HPDE6-E6E7 (cell line): ENCODE measurements around the gene FREM3.
"Not testable (repeated sequence)": the region's sequence is repeated elsewhere in the genome, so short reads cannot be mapped to it uniquely, and the experiment has no call there.

Source experiments
- DNase-seq: peaks from one replicate; pipeline ENCODE4 v3.0.0; 2011; ENCODE audit warnings: missing footprints; ENCODE audit errors: extremely low spot score

The FREM3 gene

DNA sequence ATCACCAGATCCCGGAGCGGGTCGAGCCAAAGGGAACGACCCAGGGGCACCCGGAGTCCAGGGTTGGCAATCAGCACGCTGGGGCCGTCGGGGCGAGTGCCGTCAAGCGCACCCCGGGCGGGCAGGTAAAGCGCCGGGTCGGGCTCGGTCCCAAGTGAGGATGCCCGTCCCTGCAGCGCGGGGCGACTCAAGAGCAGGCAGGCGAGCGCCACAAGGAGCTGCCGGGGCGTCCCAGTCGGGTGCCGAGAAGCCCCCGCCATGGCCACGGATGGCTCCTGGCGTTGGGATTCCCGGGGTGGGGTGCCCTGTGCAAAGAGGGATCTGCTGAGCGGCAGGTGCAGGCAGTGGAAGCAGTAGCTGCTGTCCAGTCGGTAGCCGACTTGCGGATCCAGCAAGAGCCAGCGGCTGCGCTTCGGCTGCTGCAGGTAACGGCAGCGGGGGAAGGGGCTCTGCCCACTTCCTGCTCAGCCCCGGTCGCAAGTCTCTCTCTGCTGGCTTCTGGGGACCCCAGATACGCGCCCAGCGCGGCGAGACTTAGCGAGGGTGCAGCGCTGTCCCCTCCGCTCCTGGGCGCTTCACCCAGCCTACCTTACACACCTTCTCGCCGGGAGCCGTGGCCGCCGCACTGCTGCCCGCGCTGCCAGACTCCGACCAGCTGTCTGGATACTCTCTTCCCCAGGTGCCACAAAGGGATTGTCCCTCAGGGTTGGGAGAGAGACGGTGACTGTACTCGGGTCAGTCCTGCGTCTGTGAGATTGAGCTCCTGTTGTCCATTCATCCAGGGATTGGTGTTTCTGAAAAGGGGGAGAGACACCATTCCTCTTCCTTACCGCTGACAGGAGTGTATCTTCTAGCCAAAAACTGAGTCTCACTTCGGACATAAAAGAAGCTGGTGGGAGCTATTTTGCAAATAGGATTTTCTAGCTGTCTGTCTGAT lies at the start of gene FREM3:
FREM3 (minus strand) TSS at position 260 of the 937 bp plus-strand sequence; CDS start at position 260, 0 bp downstream.
- DNase-seq, result no peak

- DNase-seq, result no peak
These were observed 45.4 kb upstream of the FREM3 start for GRCh38 chr4:143745874-143746273.

GRCh38 chr4:143743591-143743990 lies 43.1 kb upstream of the FREM3 start:
- DNase-seq, result no peak

DNA sequence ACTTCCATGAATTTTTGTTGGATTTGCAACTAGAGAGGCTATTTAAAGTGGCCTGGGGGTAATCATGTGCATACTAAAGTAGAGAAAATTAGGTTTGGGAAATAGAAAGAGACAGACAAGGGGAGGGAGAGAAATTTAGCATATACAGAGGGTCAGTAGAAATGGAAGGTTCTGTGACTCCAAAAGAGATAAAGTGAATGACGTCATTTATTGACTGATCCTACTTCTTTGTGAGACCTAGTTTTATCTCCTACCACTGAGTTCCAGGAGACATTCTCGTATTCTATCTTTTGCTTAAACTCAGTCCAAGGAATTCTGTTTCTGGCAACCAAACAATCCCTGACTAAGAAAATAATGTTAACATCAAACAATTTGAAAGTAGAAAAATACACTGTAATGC lies 42.4 kb upstream of the FREM3 start:
- no peak for DNase-seq

DNA sequence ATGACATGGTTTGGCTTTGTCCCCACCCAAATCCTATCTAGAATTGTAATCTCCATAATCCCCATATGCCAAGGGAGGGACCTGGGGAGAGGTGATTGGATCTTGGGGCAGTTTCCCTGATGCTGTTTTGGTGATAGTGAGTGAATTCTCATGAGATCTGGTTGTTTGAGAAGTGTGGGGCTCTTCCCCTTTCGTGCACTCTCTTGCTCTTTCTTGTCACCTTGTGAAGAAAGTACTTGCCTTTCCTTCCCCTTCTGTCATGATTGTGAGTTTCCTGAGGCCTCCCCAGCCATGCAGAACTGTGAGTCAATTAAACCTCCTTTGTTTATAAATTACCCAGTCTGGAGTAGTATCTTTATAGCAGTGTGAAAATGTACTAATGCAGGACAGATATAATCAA lies 36.4 kb upstream of the FREM3 start:
- no peak for DNase-seq

DNA sequence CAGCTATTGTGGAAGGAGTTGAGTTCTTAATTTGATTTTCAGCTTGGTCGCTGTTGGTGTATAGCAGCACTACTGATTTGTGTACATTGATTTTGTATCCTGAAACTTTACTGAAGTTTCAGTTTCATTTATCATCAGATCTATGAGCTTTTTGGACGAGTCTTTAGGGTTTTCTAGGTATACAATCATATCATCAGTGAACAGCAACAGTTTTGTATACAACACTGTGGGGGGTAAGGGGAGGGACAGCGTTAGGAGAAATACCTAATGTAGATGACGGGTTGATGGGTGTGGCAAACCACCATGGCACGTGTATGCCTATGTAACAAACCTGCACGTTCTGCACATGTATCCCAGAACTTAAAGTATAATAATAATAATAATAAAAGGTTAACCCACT lies 35.6 kb upstream of the FREM3 start:
- DNase-seq, result not testable (repeated sequence)

GRCh38 chr4:143728166-143728565 lies 27.7 kb upstream of the FREM3 start:
- no peak for DNase-seq

DNA sequence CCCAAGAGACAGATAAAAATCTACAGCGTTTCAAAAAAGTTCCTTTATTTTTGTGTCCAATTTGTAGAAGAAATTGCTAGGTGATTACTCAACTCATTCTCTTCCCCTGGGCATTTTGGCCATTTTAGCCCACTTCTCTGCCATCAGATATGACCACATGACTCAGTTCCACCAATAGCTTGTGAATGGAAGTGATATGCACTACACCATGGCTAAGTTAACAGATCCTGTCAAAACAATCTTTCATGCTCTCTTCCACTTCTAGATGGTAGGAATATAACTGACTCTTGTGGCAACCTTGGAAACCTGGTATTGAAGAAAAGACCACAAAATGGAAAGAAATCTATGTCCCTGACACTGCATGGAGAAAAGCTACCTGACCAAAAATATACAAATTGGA lies 26.2 kb upstream of the FREM3 start:
- no peak for DNase-seq

GRCh38 chr4:143721317-143721716 lies 20.8 kb upstream of the FREM3 start:
- DNase-seq, result no peak

DNA sequence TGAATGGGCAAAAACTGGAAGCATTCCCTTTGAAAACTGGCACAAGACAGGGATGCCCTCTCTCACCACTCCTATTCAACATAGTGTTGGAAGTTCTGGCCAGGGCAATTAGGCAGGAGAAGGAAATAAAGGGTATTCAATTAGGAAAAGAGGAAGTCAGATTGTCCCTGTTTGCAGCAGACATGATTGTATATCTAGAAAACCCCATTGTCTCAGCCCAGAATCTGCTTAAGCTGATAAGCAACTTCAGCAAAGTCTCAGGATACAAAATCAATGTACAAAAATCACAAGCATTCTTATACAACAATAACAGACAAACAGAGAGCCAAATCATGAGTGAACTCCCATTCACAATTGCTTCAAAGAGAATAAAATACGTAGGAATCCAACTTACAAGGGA lies 18.3 kb upstream of the FREM3 start:
- not testable (repeated sequence) for DNase-seq

- DNase-seq, result no peak
These were observed 13.6 kb upstream of the FREM3 start for GRCh38 chr4:143713955-143714625.

DNA sequence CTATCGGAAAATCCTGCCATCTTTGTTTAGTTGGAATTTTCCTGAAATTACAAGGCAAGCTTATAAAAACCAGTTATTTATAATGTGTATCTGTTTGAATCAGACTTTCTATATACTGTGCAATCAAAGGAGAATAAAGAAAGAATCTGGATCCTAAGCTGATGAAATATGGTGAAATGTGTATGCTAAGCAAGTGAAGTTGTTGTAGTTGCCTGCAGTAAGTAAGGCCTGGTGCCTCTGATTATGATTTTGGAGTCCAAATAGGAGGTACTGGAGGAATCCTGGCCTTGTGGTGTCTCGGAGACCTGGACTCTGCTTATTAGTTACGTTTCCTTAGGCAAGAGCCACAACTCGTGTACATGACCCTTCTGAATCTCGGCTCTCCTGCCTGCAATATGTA lies 13.1 kb upstream of the FREM3 start:
- no peak for DNase-seq

DNA sequence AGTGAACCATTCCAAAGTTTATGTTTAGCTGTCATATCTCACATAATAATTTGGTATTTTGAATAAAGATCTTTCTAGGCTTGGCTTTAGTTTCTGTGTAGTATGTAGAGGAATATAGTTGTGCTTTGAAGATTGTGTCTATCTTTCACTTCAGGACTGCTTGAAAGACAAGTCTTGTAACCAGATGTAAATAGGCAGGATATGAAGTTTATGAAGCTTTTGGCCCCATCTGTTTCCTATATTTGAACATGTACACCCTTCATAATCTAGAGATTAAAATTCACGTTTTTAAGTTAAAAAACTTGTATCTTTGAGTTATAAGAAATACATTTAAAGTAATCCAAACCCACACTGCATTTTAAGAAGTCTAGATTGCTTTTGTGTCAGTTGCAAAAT lies 11.7 kb upstream of the FREM3 start:
- DNase-seq, result no peak

DNA sequence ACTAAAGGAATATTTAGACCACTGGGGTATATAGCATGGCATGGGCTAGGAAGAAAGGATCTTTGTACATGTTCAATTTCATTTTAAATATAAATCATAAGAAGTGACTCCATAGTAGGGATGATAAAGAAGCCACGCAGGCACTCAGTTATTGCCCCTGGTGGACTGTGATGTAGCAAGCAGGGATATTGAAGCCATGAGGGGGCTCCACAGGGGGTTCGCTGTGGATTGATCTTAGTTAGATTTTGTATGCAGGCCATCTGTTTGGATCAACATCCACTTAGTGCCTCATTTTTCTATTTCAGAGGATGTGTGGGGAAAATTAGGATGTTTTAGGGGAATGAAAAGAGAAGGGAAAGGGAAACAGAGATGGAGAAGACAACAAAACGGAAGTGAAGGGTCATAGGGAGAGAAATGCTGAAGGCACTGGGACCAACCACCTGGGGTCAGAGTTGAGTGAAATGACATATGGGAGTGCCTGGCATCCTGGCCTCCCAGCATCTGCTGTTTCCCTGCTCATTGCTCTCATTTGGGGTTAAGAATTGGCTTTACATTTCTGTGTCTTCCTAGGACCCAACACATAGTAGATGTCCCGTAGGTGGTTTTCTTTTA lies 11.2 kb upstream of the FREM3 start:
- no peak for DNase-seq

DNA sequence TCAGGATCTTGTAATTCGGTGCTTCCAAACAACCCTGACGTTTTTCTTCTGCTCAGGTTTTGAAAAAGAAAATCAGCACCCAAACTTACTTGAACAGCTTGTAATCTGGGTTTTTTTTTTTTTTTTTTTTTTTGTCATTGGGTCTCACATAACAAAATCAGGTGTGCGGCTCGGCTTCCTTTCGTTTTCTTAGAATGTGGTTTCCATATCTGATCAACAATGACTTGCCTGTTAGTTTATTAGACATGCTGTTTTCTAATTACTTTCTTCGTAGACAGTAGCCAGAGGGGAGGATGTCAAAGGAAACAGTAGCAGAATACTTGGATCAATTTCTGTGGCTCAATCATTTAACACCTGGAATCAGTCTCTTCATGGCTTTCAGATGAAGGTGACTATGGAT lies 890 bp upstream of the FREM3 start:
- no peak for DNase-seq

- DNase-seq, result no peak
These were observed 444 bp downstream of the FREM3 start for GRCh38 chr4:143700046-143700415.

GRCh38 chr4:143699331-143700045 lies 987 bp downstream of the FREM3 start:
- no peak for DNase-seq

GRCh38 chr4:143693856-143694255 lies 6.6 kb downstream of the FREM3 start:
- no peak for DNase-seq

DNA sequence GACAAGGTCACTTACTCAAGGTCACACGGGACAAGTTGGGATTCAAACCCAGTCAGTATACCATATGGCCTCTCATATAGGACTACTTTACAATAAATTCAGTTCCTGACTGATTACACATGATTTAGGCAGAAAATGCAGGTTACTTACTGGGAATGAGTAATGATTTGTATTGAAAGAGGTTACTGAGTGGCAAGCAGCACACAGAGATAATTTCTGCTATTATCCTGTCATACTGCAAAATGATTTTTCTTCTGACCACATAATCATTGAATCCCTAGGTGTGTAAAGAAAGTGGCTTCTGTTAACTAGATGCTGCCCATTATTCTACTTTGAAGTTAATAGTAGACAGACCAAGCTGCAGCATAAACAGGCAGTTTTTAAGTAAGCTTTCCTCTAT lies 8.2 kb downstream of the FREM3 start:
- DNase-seq, result no peak

DNA sequence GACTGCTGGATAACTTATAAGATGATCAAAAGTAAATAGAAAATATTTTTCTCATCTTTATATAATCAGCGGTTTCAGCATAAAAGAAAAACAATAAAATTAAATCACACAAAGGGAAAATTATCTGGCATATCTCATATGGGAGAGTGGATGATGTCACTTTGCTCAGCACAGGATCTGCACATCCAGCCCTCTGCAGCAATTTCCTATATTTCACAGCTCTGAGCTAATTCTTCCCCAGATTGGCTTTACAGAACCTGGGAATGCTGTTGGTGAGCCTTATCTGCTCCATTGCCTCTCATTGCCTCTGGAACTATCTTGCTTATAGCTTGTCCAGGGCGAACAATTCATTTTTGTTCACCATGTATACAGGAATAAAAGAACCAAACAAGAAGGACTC lies 21.0 kb downstream of the FREM3 start:
- DNase-seq, result no peak

GRCh38 chr4:143673629-143674028 lies 26.8 kb downstream of the FREM3 start:
- not testable (repeated sequence) for DNase-seq

GRCh38 chr4:143668930-143669552 lies 31.4 kb downstream of the FREM3 start:
- DNase-seq, result no peak
